GM18520 (cell line): ENCODE measurements around the gene FLNA.
"Not testable (repeated sequence)": the region's sequence is repeated elsewhere in the genome, so short reads cannot be mapped to it uniquely, and the experiment has no call there.

Source experiments
- ATAC-seq: cut with Tn5 transposase; IDR thresholded peaks from one replicate; pipeline ENCODE4 v1.9.1; 2021; ENCODE audit not compliant: unreplicated experiment

Gene FLNA

GRCh38 chrX:154398668-154399526 lies 24.5 kb upstream of the FLNA start:
- ATAC-seq: no peak

- peak; percentile 79 for ATAC-seq
Measured at GRCh38 chrX:154397888-154398667, 23.6 kb upstream of the FLNA start, which contains the start of gene RPL10. TSS of gene RPL10 (plus strand) at chrX:154398377. CDS start at chrX:154398520, 143 bp downstream.

- peak; percentile 29 for ATAC-seq
Measured at GRCh38 chrX:154396973-154397887, 22.8 kb upstream of the FLNA start.

GRCh38 chrX:154396363-154396762 lies 21.9 kb upstream of the FLNA start:
- ATAC-seq: not testable (repeated sequence)

- ATAC-seq: peak; percentile 61
Measured at GRCh38 chrX:154389812-154390747, 15.6 kb upstream of the FLNA start.

GRCh38 chrX:154388649-154389048 lies 14.2 kb upstream of the FLNA start:
- not testable (repeated sequence) for ATAC-seq

- not testable (repeated sequence) for ATAC-seq
Measured at GRCh38 chrX:154388094-154388493, 13.7 kb upstream of the FLNA start.

GRCh38 chrX:154384284-154384892 lies 10.0 kb upstream of the FLNA start:
- ATAC-seq: no peak

- ATAC-seq: no peak
Measured at GRCh38 chrX:154383359-154384283, 9.2 kb upstream of the FLNA start.

- ATAC-seq: no peak
Measured at GRCh38 chrX:154382483-154383069, 8.1 kb upstream of the FLNA start.

GRCh38 chrX:154381271-154381670 lies 6.8 kb upstream of the FLNA start:
- no peak for ATAC-seq

- ATAC-seq: no peak
Measured at GRCh38 chrX:154380787-154381186, 6.4 kb upstream of the FLNA start.

GRCh38 chrX:154380153-154380552 lies 5.7 kb upstream of the FLNA start:
- ATAC-seq: no peak

- ATAC-seq: no peak
Measured at GRCh38 chrX:154379569-154379951, 5.1 kb upstream of the FLNA start.

- peak; percentile 67 for ATAC-seq
Measured at GRCh38 chrX:154378799-154379568, 4.5 kb upstream of the FLNA start, which contains the start of gene EMD. TSS of gene EMD (plus strand) at chrX:154379295. CDS start at chrX:154379485, 190 bp downstream.

GRCh38 chrX:154378059-154378798 lies 3.8 kb upstream of the FLNA start:
- ATAC-seq: no peak
